HG03469 (cell line): Measurements from ENCODE around the gene SOCS1.
A peak's percentile ranks its signal among the peaks of the same experiment; 100 is the strongest.
"Not testable (repeated sequence)": the region's sequence is repeated elsewhere in the genome, so short reads cannot be mapped to it uniquely, and the experiment has no call there.

Experiments
- ATAC-seq: cut with Tn5 transposase; IDR thresholded peaks from one replicate; pipeline ENCODE4 v1.9.1; 2021; ENCODE audit warnings: mild to moderate bottlenecking, moderate library complexity, moderate number of reproducible peaks; ENCODE audit not compliant: unreplicated experiment

SOCS1 gene

GRCh38 chr16:11255737-11256660, at the start of gene SOCS1:
Gene SOCS1, minus strand, starts transcription at chr16:11256204. Its CDS starts 726 bp downstream, at chr16:11255478.
- peak; percentile 30 for ATAC-seq

- ATAC-seq, result no peak
Observed at GRCh38 chr16:11303405-11304138, 47.6 kb upstream of the SOCS1 start.

GRCh38 chr16:11302977-11303376, 47.0 kb upstream of the SOCS1 start:
- ATAC-seq, result no peak

- no peak for ATAC-seq
Observed at GRCh38 chr16:11301645-11302501, 45.9 kb upstream of the SOCS1 start.

GRCh38 chr16:11300560-11300892, 44.5 kb upstream of the SOCS1 start:
- no peak for ATAC-seq

GRCh38 chr16:11299865-11300559, 44.0 kb upstream of the SOCS1 start:
- ATAC-seq, result no peak

GRCh38 chr16:11298950-11299547, 43.0 kb upstream of the SOCS1 start:
- ATAC-seq, result not testable (repeated sequence)

- no peak for ATAC-seq
Observed at GRCh38 chr16:11298143-11298900, 42.3 kb upstream of the SOCS1 start.

- peak; percentile 54 for ATAC-seq
Observed at GRCh38 chr16:11297492-11298142, 41.6 kb upstream of the SOCS1 start.

- no peak for ATAC-seq
Observed at GRCh38 chr16:11296706-11297491, 40.9 kb upstream of the SOCS1 start.

GRCh38 chr16:11296351-11296705, 40.3 kb upstream of the SOCS1 start:
- no peak for ATAC-seq

GRCh38 chr16:11295672-11296071, 39.7 kb upstream of the SOCS1 start:
- no peak for ATAC-seq

GRCh38 chr16:11292076-11292748, 36.2 kb upstream of the SOCS1 start:
- ATAC-seq, result no peak

GRCh38 chr16:11291091-11291703, 35.2 kb upstream of the SOCS1 start:
- ATAC-seq, result no peak

- ATAC-seq, result no peak
Observed at GRCh38 chr16:11290102-11290893, 34.3 kb upstream of the SOCS1 start.

- ATAC-seq, result not testable (repeated sequence)
Observed at GRCh38 chr16:11289696-11290095, 33.7 kb upstream of the SOCS1 start.
